K562 (cell line): Measurements from ENCODE around the gene TNFRSF11A.

Experiments used
- ATF6 ChIP-seq: sonication (generic); formaldehyde crosslinking; IDR thresholded peaks from 2 replicates; pipeline ENCODE4 v1.4.0; 2020; ENCODE audit warnings: mild to moderate bottlenecking, missing genetic modification reagents
- CTCF ChIP-seq, 3 experiments: IDR thresholded peaks in 2 of 3; conservative IDR thresholded peaks in 1 of 3; 2 replicates each; pipeline ENCODE4 v1.5.1; 2011 to 2012; ENCODE audit warnings: low read length in 3 of 3, mild to moderate bottlenecking in 3 of 3, control low read depth in 2 of 3, improper control_type of control experiment in 1 of 3, inconsistent platforms in 1 of 3, low read depth in 1 of 3, mixed read lengths in 1 of 3, moderate library complexity in 1 of 3; ENCODE audit not compliant: insufficient read depth in 2 of 3
- IRF1 ChIP-seq: sonication (generic); formaldehyde crosslinking; IDR thresholded peaks from 2 replicates; pipeline ENCODE4 v1.8.0; 2022; ENCODE audit warnings: missing genetic modification reagents, mild to moderate bottlenecking, borderline replicate concordance
- KLF16 ChIP-seq: IDR thresholded peaks from 2 replicates; pipeline ENCODE4 v1.6.1; 2016; ENCODE audit warnings: antibody characterized with exemption
- POLR2AphosphoS2 ChIP-seq: IDR thresholded peaks from 2 replicates; pipeline ENCODE4 v1.6.1; 2012; ENCODE audit warnings: low read length, improper control_type of control experiment
- REST ChIP-seq, 2 experiments: fragments of 450-650 bp; formaldehyde crosslinking in 1 of 2; IDR thresholded peaks; 2 replicates each; pipeline versions ENCODE4 v1.4.0 to v1.6.1; 2014 to 2020; ENCODE audit warnings: mild to moderate bottlenecking in 2 of 2, borderline replicate concordance in 1 of 2, low read depth in 1 of 2
- ZBTB8A ChIP-seq: fragments of 450-650 bp; IDR thresholded peaks from 2 replicates; pipeline ENCODE4 v1.6.1; 2018; ENCODE audit warnings: mild to moderate bottlenecking, moderate library complexity; ENCODE audit not compliant: partially characterized antibody

GRCh38 chr18:62387257-62387656, 62.1 kb downstream of the TNFRSF11A start:
- TF ChIP-seq ATF6 (no peak), KLF16 (no peak), CTCF (IDR thresholded peaks at IDR 0.05 in 2 of 3, conservative IDR thresholded peaks at IDR 0.05 in 1 of 3; ENCODE audit: insufficient read depth in 2 of 3, low read depth in 1 of 3, low read length in 3 of 3) (no peak), ZBTB8A (no peak), IRF1 (CRISPR knock-in tag) (no peak), POLR2AphosphoS2 (no peak), REST (IDR thresholded peaks at IDR 0.05; ENCODE audit: borderline replicate concordance) (no peak), REST (CRISPR knock-in tag; IDR thresholded peaks at IDR 0.05; ENCODE audit: low read depth) (no peak)
